NCI-H2227 treated with DMSO at 0.1 percent for 48 hours (cell line): ENCODE measurements around the gene TTC28.

Experiments used
- DNase-seq: peaks from one replicate; lab custom pipeline; 2025; lab: John Stamatoyannopoulos, UW

Gene TTC28

GRCh38 chr22:28021116-28021997 lies 658.3 kb downstream of the TTC28 start:
- no peak for DNase-seq

- DNase-seq = peak; percentile 38
Measured at GRCh38 chr22:28019881-28020861, 659.5 kb downstream of the TTC28 start.

- no peak for DNase-seq
Measured at GRCh38 chr22:28019360-28019759, 660.3 kb downstream of the TTC28 start.

- DNase-seq = no peak
Measured at GRCh38 chr22:28018461-28018927, 661.1 kb downstream of the TTC28 start.

- DNase-seq = no peak
Measured at GRCh38 chr22:28017859-28018258, 661.8 kb downstream of the TTC28 start.

GRCh38 chr22:28017558-28017820 lies 662.2 kb downstream of the TTC28 start:
- no peak for DNase-seq

- no peak for DNase-seq
Measured at GRCh38 chr22:28016781-28017557, 662.7 kb downstream of the TTC28 start.

- DNase-seq = peak; percentile 88
Measured at GRCh38 chr22:28015676-28016601, 663.7 kb downstream of the TTC28 start.

GRCh38 chr22:28015046-28015425 lies 664.6 kb downstream of the TTC28 start:
- DNase-seq = no peak

GRCh38 chr22:28014211-28015045 lies 665.2 kb downstream of the TTC28 start:
- no peak for DNase-seq

- DNase-seq = no peak
Measured at GRCh38 chr22:28013611-28014010, 666.0 kb downstream of the TTC28 start.

GRCh38 chr22:28012832-28013460 lies 666.7 kb downstream of the TTC28 start:
- DNase-seq = no peak

GRCh38 chr22:28009272-28009827 lies 670.3 kb downstream of the TTC28 start:
- DNase-seq = peak; percentile 69

- no peak for DNase-seq
Measured at GRCh38 chr22:28008649-28009048, 671.0 kb downstream of the TTC28 start.

- DNase-seq = no peak
Measured at GRCh38 chr22:28008056-28008455, 671.6 kb downstream of the TTC28 start.

GRCh38 chr22:28006271-28006670 lies 673.4 kb downstream of the TTC28 start:
- DNase-seq = no peak

- DNase-seq = no peak
Measured at GRCh38 chr22:28005513-28005912, 674.1 kb downstream of the TTC28 start.

GRCh38 chr22:28004021-28004420 lies 675.6 kb downstream of the TTC28 start:
- DNase-seq = no peak

GRCh38 chr22:28002863-28003565 lies 676.6 kb downstream of the TTC28 start:
- no peak for DNase-seq
